ES-I3 (cell line): ENCODE results near the gene NDUFA8.

Experiments
- H3K36me3 ChIP-seq: 2 replicates; pipeline ENCODE4 v1.6.1; 2013; ENCODE audit warnings: mild to moderate bottlenecking, low read length, control low read depth, moderate library complexity; ENCODE audit not compliant: insufficient read depth
- H3K4me1 ChIP-seq: 2 replicates; pipeline ENCODE4 v1.6.1; 2013; ENCODE audit warnings: mild to moderate bottlenecking, control low read depth, low read length; ENCODE audit not compliant: insufficient read depth
- H3K9ac ChIP-seq: 2 replicates; pipeline ENCODE4 v1.6.1; 2013; ENCODE audit warnings: low read depth, mild to moderate bottlenecking, low read length, moderate library complexity
- H3K9me3 ChIP-seq: 2 replicates; pipeline ENCODE4 v1.6.1; 2013; ENCODE audit warnings: mild to moderate bottlenecking, low read length, moderate library complexity; ENCODE audit not compliant: control insufficient read depth, insufficient read depth

The NDUFA8 gene

DNA sequence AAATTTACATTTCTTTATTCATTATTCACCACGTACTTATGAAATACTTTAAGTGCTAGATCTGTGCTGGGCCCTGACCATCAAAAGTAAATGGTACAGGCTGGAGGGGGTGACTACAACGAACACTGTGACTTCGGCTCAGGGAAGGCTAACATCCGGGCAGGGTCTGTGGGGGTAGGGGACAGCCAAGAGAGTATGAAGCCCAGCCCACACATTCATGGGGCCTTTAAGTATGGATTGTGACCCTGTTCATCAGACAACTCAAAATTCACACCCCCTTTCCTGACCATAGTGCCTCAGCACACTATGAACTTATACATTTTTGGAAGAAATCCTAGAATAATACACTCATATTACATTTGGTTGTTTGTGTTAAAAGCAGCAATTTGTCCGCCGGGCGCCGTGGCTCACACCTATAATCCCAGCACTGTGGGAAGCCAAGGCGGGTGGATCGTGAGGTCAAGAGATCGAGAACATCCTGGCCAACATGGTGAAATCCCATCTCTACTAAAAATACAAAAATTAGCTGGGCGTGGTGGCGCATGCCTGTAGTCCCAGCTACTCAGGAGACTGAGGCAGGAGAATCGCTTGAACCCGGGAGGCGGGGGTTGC is 33.4 kb upstream of the NDUFA8 start:
- Histone ChIP-seq H3K36me3 (no peaks in the 10 kb centered on the region), H3K4me1 (peaks cover 25% of the 10 kb centered on the region), H3K9ac (no peak overlapping the region), H3K9me3 (no peaks in the 10 kb centered on the region)

DNA sequence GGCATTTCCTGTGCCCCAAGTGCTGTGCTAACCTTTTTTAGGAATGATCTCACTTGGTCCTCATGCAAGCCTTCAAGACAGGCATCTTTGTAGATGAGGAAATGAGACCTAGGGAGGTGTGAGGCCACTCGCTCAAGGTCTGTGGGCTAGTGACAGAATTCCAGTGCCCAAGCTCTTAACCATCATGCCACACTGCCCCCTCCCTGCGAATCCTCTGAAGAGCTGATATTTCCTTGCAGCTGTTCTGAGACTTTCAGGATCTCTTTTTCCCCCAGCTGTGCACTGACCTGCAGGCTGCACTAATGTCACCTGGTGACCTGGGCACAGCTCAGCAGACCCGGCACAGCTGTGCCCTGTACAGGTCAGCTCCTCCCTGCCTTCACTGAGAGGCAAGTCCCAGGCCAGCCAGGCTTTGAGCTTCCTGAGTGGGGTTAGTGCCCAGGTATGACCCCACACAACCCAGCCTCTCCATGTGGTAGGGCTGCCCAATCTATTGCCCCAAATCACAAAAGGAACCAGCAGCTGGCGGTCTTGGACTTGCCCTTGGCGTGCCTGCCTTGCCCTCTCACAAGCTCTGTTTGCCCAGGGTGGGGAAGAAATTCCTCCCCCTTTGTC is 32.8 kb upstream of the NDUFA8 start:
- H3K9ac ChIP-seq, result no peak overlapping the region
- H3K9me3 ChIP-seq, result no peaks in the 10 kb centered on the region
- H3K4me1 ChIP-seq, result peaks cover 20% of the 10 kb centered on the region
- H3K36me3 ChIP-seq, result no peaks in the 10 kb centered on the region

DNA sequence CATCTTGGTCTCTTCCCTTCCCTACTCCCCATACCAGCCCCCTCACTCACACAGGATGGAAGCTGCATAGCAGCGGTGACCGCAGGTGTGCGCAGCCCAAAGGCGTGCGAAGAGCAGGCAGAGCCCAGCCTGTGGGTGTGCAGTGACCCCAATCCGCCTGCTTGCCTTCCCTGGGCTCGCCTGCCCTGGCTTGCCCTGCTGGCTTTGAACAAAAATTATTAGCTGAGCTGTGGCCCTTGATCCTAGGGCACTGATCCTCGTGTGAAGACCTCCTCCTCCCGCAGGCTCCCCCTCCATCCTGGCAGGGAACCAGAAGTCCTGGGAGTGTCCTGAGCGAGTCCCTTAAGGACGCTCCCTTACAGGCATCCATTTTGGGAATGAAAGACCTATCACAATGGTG is 32.0 kb upstream of the NDUFA8 start:
- no peaks in the 10 kb centered on the region for H3K9me3 ChIP-seq
- H3K9ac ChIP-seq, result no peak overlapping the region
- H3K36me3 ChIP-seq, result no peaks in the 10 kb centered on the region
- H3K4me1 ChIP-seq, result peaks cover 19% of the 10 kb centered on the region

DNA sequence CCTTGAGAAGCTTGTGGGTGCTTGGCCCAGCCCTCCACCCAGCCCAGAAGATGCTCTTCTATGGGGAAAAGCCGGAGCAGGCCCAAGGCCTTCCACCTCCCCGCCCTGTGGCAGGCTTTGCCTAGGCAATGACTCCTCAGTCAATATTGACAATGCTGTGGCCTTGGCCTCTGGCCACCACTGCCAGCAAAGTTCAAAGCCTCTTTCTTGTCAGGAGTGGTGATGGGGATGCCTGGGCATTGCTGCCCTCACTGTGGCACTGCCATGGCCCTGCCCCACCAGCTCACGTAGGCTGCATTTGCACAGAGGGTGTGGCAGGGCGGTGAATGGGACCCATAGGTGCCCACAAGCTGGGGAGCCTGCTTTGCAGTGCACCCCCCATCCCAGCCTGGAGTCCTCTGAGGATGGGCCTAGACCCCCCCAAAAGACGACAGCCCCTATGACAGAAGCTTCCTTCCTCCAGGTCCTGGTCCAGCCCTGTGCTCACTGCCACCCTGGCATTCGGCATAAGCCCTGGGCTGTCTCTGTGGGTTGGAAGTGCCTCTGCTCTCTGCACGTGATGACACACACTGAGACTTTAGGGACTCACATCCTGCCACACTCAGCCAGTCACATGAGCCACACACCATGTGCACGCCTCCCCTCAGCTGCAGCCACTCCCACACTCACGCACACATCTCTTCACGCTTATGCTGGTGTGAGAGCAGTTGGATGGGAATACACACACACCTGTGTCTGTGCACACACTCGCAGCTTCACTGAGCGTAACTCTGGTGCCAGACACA is 31.2 kb upstream of the NDUFA8 start:
- Histone ChIP-seq H3K36me3 (no peaks in the 10 kb centered on the region), H3K4me1 (peaks cover 19% of the 10 kb centered on the region), H3K9me3 (no peaks in the 10 kb centered on the region), H3K9ac (no peak overlapping the region)

DNA sequence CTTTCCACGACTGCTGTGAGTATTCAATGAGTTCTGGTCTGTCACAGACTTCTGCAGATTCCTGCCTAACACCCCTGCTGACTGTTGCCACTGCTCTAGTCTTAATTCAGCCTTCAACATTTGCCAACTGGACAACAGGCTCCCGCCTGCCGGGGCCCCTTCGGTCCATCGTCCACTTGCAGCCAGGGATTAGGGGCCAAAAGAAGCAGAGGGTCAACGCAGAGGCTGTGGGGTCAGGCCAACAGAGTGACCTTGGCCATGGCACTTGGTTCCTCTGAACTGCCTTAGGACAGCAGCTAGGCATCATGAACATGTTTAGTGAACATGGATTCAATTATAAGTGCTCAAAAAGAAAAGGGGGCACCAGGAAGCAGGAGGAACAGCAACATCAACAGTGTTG is 28.8 kb upstream of the NDUFA8 start:
- Histone ChIP-seq H3K36me3 (no peaks in the 10 kb centered on the region), H3K4me1 (peaks cover 19% of the 10 kb centered on the region), H3K9me3 (no peaks in the 10 kb centered on the region), H3K9ac (no peak overlapping the region)

DNA sequence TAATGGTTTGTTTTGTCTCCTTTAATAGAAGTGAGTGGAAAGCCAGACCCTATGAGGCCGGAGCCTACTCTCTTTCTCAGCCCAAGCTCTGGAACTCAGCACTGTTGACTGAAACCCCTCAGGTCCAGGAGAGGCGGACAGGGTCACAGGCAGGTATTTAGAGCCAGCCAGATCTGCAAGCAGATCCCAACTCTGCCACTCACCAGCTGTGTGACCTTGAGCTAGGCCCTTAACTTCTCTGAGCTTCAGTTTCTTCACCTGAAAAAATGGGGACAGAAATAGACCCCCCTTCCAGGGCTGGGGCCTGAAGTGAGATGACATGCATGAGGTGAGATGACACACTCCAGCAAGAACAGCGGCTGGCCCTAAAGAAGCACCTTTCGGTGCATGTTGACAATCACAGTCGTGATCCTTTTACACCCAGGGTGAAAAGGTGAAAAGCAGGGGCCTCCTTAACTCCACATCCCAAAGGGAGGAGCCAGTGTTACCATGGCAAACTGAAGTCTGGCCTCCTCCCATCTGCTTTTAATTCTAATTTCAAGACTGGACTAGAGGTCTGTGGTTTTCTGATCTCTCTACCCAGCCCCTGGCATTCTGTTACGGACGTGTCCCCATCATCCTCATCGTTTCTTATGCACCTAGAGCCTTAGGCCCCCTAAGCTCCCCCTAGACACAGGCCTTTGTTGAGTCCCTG is 27.3 kb upstream of the NDUFA8 start:
- no peaks in the 10 kb centered on the region for H3K36me3 ChIP-seq
- H3K9ac ChIP-seq, result no peak overlapping the region
- H3K4me1 ChIP-seq, result peaks cover 8% of the 10 kb centered on the region
- no peaks in the 10 kb centered on the region for H3K9me3 ChIP-seq

DNA sequence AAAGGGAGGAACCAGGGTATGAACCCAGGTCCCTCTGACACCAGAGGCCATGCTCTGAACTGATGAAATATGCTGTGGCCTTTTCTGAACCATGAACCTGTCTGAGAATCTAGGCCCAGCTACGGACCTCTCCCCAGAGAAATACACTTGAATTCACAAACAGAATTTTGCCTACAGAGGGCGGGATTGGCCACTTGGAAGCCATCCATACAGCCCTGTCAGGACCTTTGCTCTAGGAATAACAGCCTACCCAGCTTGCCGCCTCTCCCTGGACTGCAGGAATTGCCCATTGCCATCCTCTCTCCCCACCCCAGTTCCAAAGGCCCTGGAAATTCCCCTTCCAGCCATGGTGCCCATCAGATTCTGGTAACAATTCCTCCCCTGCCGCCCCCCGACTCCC is 26.7 kb upstream of the NDUFA8 start:
- Histone ChIP-seq H3K36me3 (no peaks in the 10 kb centered on the region), H3K4me1 (peaks cover 5% of the 10 kb centered on the region; the same call in 1 of the 2 replicates), H3K9ac (no peak overlapping the region), H3K9me3 (no peaks in the 10 kb centered on the region)

DNA sequence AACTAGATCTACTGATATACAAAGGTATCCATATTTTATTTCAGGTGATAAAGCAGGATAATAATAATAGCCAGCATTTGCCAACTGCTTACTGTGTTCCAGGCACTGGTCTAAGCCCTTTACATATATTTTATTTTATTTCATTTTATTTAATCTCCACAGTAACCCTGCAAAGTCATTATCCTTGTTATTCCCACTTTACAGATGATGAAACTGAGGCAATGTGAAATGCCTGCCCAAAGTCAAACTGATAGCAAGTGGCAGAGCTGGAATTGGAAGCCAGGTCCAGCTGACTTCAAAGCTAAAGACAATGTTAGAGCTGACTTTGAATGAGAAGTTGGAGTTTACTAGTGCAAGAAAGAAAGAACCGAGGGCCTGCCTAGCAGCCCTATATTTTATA is 25.0 kb upstream of the NDUFA8 start:
- Histone ChIP-seq H3K9ac (no peak overlapping the region), H3K4me1 (0 out of 2 replicates have a peak, but pooled peaks cover 5% of the 10 kb centered on the region), H3K36me3 (no peaks in the 10 kb centered on the region), H3K9me3 (no peaks in the 10 kb centered on the region)

DNA sequence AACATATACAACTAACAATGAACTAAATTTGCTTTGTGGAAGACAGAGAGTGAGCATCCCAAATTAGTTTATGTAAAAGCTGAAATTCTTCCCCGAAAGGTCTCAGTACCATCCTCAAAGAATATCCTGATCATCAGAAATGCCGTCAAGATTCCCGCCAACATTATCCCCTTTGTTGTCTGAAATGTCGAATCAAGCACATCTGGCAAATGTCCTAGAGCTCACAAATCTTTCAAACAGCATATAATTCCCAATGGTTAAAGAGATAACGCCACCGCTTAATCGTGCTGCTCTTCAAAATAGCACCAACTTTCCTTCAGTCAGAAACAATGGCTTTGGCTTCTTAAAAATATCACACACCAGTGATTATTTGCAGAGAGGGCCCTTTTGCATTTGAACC is 23.9 kb upstream of the NDUFA8 start:
- no peaks in the 10 kb centered on the region for H3K36me3 ChIP-seq
- 0 out of 2 replicates have a peak, but pooled peaks cover 6% of the 10 kb centered on the region for H3K4me1 ChIP-seq
- H3K9me3 ChIP-seq, result no peaks in the 10 kb centered on the region
- no peak overlapping the region for H3K9ac ChIP-seq

DNA sequence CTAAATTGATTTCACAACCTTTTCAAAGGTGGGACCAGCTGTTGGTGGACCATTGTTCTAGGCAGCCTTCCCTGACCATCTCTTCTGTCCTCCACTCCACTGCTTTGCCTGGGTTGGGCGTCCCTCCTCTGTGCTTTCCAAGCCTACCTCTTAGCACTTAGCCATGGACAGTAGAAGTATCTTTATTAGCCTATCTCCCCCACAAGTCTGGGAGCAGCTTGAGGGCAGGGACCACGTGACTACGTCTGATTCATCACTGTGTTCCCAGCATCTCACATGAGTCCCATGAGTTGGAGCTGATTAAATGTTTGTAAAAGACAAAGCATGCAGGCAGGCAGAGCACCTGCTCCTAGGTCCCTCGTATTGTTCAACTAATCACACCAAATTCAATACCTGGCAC is 21.1 kb upstream of the NDUFA8 start:
- Histone ChIP-seq H3K9ac (no peak overlapping the region), H3K4me1 (0 out of 2 replicates have a peak, but pooled peaks cover 6% of the 10 kb centered on the region), H3K36me3 (no peaks in the 10 kb centered on the region), H3K9me3 (no peaks in the 10 kb centered on the region)

DNA sequence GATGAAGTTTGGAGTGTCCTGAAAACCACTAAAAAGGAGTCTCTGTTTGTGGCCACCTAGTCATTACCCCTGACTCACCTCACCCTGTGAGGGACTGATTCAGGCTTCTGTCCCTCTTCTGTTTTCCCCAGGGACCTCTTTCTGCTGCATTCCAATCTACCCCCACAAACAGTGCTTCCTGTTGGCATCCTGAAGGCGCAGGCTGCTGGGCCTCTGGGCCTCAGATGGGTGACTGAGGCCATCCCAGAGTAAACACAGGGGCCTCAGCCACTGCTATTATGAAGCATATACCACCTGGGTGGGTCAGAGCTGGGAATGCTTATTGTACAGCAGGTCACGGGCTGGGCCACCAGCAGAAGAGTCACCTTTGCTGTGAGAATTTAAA is 20.1 kb upstream of the NDUFA8 start:
- Histone ChIP-seq H3K4me1 (0 out of 2 replicates have a peak, but pooled peaks cover 6% of the 10 kb centered on the region), H3K9ac (no peak overlapping the region), H3K9me3 (no peaks in the 10 kb centered on the region), H3K36me3 (no peaks in the 10 kb centered on the region)

DNA sequence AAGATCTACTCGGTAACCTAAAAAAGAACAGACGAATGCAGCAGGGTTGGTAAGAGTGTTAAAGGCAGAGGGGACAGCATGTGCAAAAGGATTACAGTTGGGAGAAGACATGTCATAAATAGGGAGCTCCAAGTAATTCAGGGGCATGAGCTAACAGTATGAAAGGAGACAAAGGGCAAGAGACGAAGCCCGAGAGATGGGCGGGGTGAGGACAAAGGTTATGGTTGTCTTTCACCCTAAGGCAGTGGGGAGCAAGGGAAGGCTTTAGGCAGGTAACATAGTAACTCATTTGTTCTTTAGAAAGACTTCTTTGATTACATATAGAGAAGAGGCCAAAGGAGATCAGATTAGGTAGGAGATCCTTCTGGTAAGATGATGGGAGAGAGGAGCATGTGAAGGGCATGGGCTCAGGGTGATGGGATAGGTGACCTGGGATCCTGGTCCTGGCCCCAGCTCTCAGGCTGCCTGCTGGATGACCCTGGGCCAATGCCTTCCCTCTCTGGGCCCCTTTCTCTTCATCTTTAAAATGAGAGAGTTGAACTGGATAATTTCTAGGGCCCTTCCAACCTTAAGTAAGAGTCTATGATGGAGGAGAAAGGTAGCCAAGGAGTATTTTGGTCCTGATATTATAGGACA is 19.6 kb upstream of the NDUFA8 start:
- Histone ChIP-seq H3K36me3 (no peaks in the 10 kb centered on the region), H3K9ac (no peak overlapping the region), H3K9me3 (no peaks in the 10 kb centered on the region), H3K4me1 (0 out of 2 replicates have a peak, but pooled peaks cover 6% of the 10 kb centered on the region)

DNA sequence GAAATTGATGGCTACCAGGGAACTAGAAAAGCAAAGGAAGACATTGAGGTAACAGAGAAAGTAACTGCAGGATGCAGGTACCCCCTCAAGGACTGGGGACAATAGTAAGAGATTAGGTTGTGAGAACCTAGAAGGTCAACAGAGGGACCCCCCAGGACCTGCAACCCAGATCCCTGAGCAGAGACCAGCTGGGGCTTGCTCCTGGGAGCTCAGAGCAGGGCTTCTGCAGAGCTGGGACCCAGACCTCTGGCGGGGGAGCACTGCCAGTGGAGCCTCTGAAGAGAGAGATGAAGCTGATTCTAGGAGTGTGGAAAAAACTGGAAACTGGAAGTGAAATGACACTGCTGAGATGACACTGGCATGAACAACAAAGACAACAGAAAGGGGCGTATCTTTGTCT is 17.3 kb upstream of the NDUFA8 start:
- no peaks in the 10 kb centered on the region for H3K9me3 ChIP-seq
- H3K4me1 ChIP-seq, result 0 out of 2 replicates have a peak, but pooled peaks cover 6% of the 10 kb centered on the region
- no peaks in the 10 kb centered on the region for H3K36me3 ChIP-seq
- no peak overlapping the region for H3K9ac ChIP-seq

DNA sequence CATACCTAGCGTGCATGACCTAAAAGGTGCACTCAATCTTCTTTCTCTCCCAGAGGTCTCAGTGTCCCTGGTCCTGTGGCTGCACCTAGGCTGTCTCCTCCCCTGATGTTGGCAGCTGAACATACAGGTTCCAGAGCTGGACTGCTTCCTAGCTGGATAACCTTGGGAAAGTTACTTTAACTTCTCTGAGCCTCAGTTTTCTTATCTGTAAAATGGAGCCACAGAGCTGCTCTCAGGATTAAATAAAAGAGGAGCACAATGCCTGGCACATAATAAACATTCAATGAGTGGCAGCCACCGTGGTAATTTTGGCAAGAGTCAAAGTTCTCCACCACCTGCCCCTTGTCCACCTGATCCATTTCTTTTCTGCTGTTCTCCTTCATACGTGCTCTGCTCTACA is 14.1 kb upstream of the NDUFA8 start:
- H3K36me3 ChIP-seq, result no peaks in the 10 kb centered on the region
- no peaks in the 10 kb centered on the region for H3K9me3 ChIP-seq
- H3K4me1 ChIP-seq, result no peaks in the 10 kb centered on the region
- no peak overlapping the region for H3K9ac ChIP-seq
